GM21576 (cell line): ENCODE results near the gene MRPL1.
"Not testable (repeated sequence)": the region's sequence is repeated elsewhere in the genome, so short reads cannot be mapped to it uniquely, and the experiment has no call there.

Experiments used
- ATAC-seq: cut with Tn5 transposase; IDR thresholded peaks from one replicate; pipeline ENCODE4 v1.9.1; 2021; ENCODE audit warnings: mild to moderate bottlenecking, moderate library complexity; ENCODE audit not compliant: unreplicated experiment

MRPL1 gene

GRCh38 chr4:77963004-77963403, 100.4 kb downstream of the MRPL1 start:
- no peak for ATAC-seq

GRCh38 chr4:77973657-77974056, 111.0 kb downstream of the MRPL1 start:
- ATAC-seq: not testable (repeated sequence)

DNA sequence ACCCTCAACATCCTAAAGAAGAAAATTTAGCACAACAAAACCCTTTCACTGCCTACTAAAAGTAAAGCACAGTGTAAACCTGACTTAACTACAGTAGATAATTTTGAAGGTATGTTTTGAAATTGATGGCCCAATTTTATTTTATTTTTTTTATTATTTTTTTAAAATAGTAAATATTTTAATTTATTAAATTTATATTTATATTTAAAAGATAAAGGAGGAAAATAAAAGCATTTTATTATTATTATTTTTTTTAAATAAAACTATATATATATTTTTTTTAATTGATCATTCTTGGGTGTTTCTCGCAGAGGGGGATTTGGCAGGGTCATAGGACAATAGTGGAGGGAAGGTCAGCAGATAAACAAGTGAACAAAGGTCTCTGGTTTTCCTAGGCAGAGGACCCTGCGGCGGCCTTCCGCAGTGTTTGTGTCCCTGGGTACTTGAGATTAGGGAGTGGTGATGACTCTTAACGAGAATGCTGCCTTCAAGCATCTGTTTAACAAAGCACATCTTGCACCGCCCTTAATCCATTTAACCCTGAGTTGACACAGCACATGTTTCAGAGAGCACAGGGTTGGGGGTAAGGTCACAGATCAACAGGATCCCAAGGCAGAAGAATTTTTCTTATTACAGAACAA, 120.4 kb downstream of the MRPL1 start:
- ATAC-seq: not testable (repeated sequence)

DNA sequence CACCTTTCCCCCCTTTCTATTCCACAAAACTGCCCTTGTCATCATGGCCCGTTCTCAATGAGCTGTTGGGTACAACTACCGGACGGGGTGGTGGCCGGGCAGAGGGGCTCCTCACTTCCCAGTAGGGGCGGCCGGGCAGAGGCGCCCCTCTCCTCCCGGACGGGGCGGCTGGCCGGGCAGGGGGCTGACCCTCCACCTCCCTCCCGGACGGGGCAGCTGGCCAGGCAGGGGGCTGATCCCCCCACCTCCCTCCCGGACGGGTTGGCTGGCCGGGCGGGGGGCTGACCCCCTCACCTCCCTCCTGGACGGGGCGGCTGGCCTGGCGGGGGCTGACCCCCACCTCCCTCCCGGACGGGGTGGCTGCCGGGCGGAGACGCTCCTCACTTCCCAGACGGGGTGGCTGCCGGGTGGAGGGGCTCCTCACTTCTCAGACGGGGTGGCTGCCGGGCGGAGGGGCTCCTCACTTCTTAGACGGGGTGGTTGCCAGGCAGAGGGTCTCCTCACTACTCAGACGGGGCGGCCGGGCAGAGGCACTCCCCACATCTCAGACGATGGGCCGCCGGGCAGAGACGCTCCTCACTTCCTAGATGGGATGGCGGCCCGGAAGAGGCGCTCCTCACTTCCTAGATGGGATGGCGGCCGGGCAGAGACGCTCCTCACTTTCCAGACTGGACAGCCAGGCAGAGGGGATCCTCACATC, 121.1 kb downstream of the MRPL1 start:
- not testable (repeated sequence) for ATAC-seq

DNA sequence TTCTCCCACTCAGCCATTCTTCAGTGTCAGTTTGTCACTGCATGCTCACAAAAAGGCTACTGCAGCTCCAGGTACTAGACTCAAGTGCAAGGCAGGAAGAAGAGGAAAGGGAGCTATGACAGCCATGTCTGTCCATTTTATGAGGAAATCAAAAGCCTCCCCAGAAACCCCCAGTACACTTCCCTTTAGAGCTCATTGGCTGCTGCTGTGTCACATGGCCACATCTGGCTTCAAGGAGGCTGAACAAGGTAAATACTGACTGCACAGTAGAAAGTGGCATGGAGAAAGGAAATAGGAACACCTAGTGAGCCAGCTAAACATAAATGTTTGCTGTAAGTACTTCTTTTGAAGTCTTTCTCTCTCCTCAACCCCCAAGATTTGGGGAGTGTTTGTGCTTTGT, 127.3 kb downstream of the MRPL1 start:
- no peak for ATAC-seq

GRCh38 chr4:77990456-77990855, 127.8 kb downstream of the MRPL1 start:
- ATAC-seq: no peak

DNA sequence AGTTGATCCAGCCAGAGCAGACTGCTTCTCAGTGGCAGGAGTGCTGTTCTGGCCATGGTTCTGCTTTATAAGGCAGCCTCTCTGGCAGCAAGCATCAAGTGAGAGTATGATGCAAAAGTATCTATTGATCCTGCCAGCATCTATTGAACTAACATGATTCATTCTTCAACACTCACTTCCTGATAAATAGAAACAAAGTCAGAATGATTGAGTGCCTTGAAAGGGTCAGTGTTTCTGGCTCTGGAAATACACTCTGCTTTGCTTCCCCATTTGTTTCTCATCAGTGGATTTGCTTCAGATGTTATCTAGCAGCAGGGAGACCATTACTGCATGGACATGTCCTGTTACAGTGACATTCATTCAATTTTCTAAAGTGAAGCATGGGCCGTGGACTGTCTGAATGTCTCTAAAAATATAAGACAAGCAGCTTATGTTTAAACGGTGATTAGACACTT, 128.3 kb downstream of the MRPL1 start:
- ATAC-seq: no peak

- no peak for ATAC-seq
These were observed 130.0 kb downstream of the MRPL1 start for GRCh38 chr4:77992581-77992980.

GRCh38 chr4:77994194-77994721, 131.6 kb downstream of the MRPL1 start:
- peak; percentile 70 for ATAC-seq

DNA sequence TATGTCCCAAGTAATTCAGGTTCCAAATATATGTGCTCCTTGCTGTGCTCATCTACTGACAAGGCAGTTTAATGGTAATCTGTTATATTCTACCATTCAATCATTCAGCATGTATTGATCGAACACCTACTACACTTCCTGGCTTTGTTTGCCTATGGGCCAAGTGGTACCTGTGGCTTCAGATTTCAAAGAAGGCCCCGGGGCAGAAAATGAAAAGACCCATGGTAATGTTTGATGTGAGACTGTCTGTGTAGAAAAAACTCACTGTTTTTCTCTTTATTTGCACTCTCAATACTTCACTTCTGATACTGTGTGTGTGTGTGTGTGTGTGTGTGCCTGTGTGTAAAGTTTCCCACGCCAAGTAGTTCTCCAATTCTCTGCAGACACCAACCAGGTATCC, 133.4 kb downstream of the MRPL1 start:
- ATAC-seq: no peak

DNA sequence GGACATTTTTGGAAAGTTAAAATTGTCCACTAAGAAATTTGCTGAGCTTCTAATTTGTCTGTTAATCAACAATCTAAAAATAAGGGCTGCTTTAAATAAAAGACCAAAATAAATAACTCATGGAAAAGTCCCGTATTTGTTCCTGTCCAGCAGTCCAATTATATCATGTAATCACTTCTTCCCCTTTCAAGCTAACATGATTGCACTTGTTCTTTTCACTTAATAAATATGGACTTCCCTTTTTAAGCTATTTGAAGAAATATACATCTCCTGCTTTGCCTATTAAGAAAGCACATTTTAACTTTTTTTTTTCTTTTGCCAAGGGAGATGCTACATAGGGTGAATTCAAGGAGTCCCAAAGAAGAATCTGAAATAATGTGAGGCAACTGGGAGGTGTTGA, 138.9 kb downstream of the MRPL1 start:
- no peak for ATAC-seq

GRCh38 chr4:78002260-78002659, 139.6 kb downstream of the MRPL1 start:
- no peak for ATAC-seq
